SH-SY5Y (cell line): ENCODE results near the gene NCOA3.

Source experiments
- GATA2 ChIP-seq: IDR thresholded peaks from 2 replicates; pipeline ENCODE4 v1.6.1; 2011; ENCODE audit warnings: mild to moderate bottlenecking, low read depth, low read length
- GATA3 ChIP-seq: IDR thresholded peaks from 2 replicates; pipeline ENCODE4 v1.6.1; 2011; ENCODE audit warnings: low read depth, mild to moderate bottlenecking, low read length, moderate library complexity

DNA sequence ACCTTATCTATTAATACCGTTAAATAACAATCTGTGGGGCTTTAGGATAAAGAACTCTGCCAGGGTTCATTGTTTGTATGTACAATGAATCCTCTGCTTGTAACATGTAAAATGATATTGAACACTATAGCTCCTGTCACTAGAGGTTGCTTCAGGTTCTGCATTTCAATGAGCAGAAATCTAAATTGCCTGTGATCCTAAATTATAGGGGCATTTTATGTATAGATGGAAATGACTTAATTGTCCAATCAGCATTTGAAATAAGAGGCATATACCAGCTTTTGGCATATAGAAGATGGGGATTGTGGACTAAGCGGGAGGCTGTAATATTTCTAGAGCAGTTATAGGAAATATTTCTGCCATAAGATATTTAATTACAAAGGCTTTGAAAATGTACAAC, 2.0 kb downstream of the NCOA3 start:
- TF ChIP-seq GATA3 (no peak), GATA2 (no peak)
